A549 (cell line): ENCODE results near the gene IGF2R. TPM values are rescaled to one million over a fixed set of nuclear protein-coding genes. Genes with fewer than 3 reads are reported as not detected.

Experiments used
- ATAC-seq, 2 experiments: fragments of 200-7000 bp in 1 of 2; fragments of >200 bp in 1 of 2; cut with Nextera tagmentation in 1 of 2; cut with Tn5 transposase in 1 of 2; 3 replicates each; pipeline versions ENCODE4 v1.8.0 to v1.9.1; 2018 to 2020; ENCODE audit warnings: mild to moderate bottlenecking in 1 of 2, moderate library complexity in 1 of 2
- CTCF ChIA-PET: fragments of 300-600 bp; sonication (Branson Sonifier 250); formaldehyde crosslinking; extraction: SDS; loops from one replicate; lab custom pipeline; 2021; ENCODE audit warnings: antibody characterized with exemption, inconsistent platforms; lab: Yijun Ruan, JAX
- POLR2A ChIA-PET: fragments of 350-600 bp; formaldehyde crosslinking; extraction: SDS; loops from one replicate; lab custom pipeline; 2021; ENCODE audit warnings: antibody characterized with exemption, inconsistent platforms; lab: Yijun Ruan, JAX
- DNase-seq, 2 experiments: peaks; one replicate each; pipeline versions ENCODE4 v3.0.0 to v3.0.0-alpha.2; 2011 to 2016; ENCODE audit warnings: low read depth in 1 of 2, low spot score in 1 of 2
- FAIRE-seq: peaks from 2 replicates; lab custom pipeline; 2011; peaks lifted over from hg19 to GRCh38; lab: Jason Lieb, UNC
- H3K27ac ChIP-seq, 2 experiments: fragments of >200 bp; sonication (Bioruptor Twin); formaldehyde crosslinking; 3 replicates each; pipeline ENCODE4 v1.5.1; 2016 to 2017
- H3K4me1 ChIP-seq: fragments of >200 bp; sonication (Bioruptor Twin); formaldehyde crosslinking; 3 replicates; pipeline ENCODE4 v1.6.1; 2016
- H3K4me2 ChIP-seq: fragments of >200 bp; sonication (Bioruptor Twin); formaldehyde crosslinking; 3 replicates; pipeline ENCODE4 v1.6.1; 2016
- H3K4me3 ChIP-seq: fragments of >200 bp; sonication (Bioruptor Twin); formaldehyde crosslinking; 3 replicates; pipeline ENCODE4 v1.5.1; 2016
- H3K9me3 ChIP-seq: fragments of >200 bp; sonication (Bioruptor Twin); formaldehyde crosslinking; 3 replicates; pipeline ENCODE4 v1.6.1; 2016
- BHLHE40 ChIP-seq: IDR thresholded peaks from 2 replicates; pipeline ENCODE4 v1.6.1; 2012; ENCODE audit warnings: low read depth, low read length, inconsistent platforms
- CEBPB ChIP-seq, 2 experiments: fragments of >200 bp in 1 of 2; sonication (Bioruptor Twin) in 1 of 2; formaldehyde crosslinking in 1 of 2; IDR thresholded peaks; 2 replicates each; pipeline ENCODE4 v1.6.1; 2012 to 2016
- FOSB ChIP-seq: fragments of 250-450 bp; sonication (Bioruptor Pico); IDR thresholded peaks from 2 replicates; pipeline ENCODE4 v1.5.0; 2020; ENCODE audit warnings: mild to moderate bottlenecking, moderate library complexity
- FOSL2 ChIP-seq, 2 experiments: fragments of 450-650 bp in 1 of 2; fragments of >200 bp in 1 of 2; sonication (Bioruptor Twin) in 1 of 2; formaldehyde crosslinking; IDR thresholded peaks; 2 replicates each; pipeline versions ENCODE4 v1.5.0 to v1.6.1; 2016 to 2020; ENCODE audit warnings: mild to moderate bottlenecking in 1 of 2, moderate library complexity in 1 of 2
- GATA3 ChIP-seq: IDR thresholded peaks from 2 replicates; pipeline ENCODE4 v1.6.1; 2012; ENCODE audit warnings: borderline replicate concordance
- HOXA7 ChIP-seq: fragments of 250-450 bp; sonication (Bioruptor Pico); IDR thresholded peaks from 2 replicates; pipeline ENCODE4 v1.5.0; 2020; ENCODE audit warnings: mild to moderate bottlenecking, moderate library complexity
- HOXB5 ChIP-seq: fragments of 250-450 bp; sonication (Bioruptor Pico); IDR thresholded peaks from 2 replicates; pipeline ENCODE4 v1.5.0; 2020; ENCODE audit warnings: mild to moderate bottlenecking, moderate library complexity
- JUNB ChIP-seq: fragments of >200 bp; sonication (Bioruptor Twin); formaldehyde crosslinking; IDR thresholded peaks from 2 replicates; pipeline ENCODE4 v1.6.1; 2016
- KDM1A ChIP-seq: fragments of 200-600 bp; sonication (generic); IDR thresholded peaks from 2 replicates; pipeline ENCODE4 v1.6.1; 2016; ENCODE audit warnings: low read depth, mild to moderate bottlenecking
- NPAS2 ChIP-seq: fragments of 250-450 bp; sonication (Bioruptor Pico); IDR thresholded peaks from 2 replicates; pipeline ENCODE4 v1.8.0; 2022; ENCODE audit warnings: mild to moderate bottlenecking, moderate library complexity, borderline replicate concordance
- NR3C1 ChIP-seq: fragments of >200 bp; sonication (Bioruptor Twin); formaldehyde crosslinking; IDR thresholded peaks from 3 replicates; pipeline ENCODE4 v1.6.1; 2017
- PHF8 ChIP-seq: fragments of 200-600 bp; sonication (generic); IDR thresholded peaks from 2 replicates; pipeline ENCODE4 v1.6.1; 2016; ENCODE audit warnings: low read depth, mild to moderate bottlenecking, antibody characterized with exemption, moderate library complexity, borderline replicate concordance
- POLR2A ChIP-seq: IDR thresholded peaks from 2 replicates; pipeline ENCODE4 v1.6.1; 2012; ENCODE audit warnings: mild to moderate bottlenecking, low read length
- RAD21 ChIP-seq, 2 experiments: fragments of >200 bp in 1 of 2; sonication (Bioruptor Twin) in 1 of 2; formaldehyde crosslinking in 1 of 2; IDR thresholded peaks in 1 of 2; conservative IDR thresholded peaks in 1 of 2; 2 replicates in 1 of 2; 3 replicates in 1 of 2; pipeline ENCODE4 v1.6.1; 2012 to 2018; ENCODE audit warnings: inconsistent platforms in 1 of 2
- RARB ChIP-seq: fragments of 250-450 bp; sonication (Bioruptor Pico); IDR thresholded peaks from 2 replicates; pipeline ENCODE4 v1.8.0; 2021; ENCODE audit warnings: mild to moderate bottlenecking, moderate library complexity
- RFX5 ChIP-seq: fragments of 450-650 bp; IDR thresholded peaks from 2 replicates; pipeline ENCODE4 v1.7.1; 2014; ENCODE audit warnings: antibody characterized with exemption, mild to moderate bottlenecking, moderate library complexity
- SREBF2 ChIP-seq: fragments of 450-650 bp; IDR thresholded peaks from 2 replicates; pipeline ENCODE4 v1.6.1; 2014; ENCODE audit warnings: mild to moderate bottlenecking, moderate library complexity
- TFCP2L1 ChIP-seq: fragments of 250-450 bp; sonication (Bioruptor Pico); IDR thresholded peaks from 2 replicates; pipeline ENCODE4 v1.5.0; 2021; ENCODE audit warnings: mild to moderate bottlenecking
- TP53 ChIP-seq: fragments of 250-450 bp; sonication (Bioruptor Pico); IDR thresholded peaks from 2 replicates; pipeline ENCODE4 v1.5.0; 2021; ENCODE audit warnings: mild to moderate bottlenecking, moderate library complexity
- ZC3H11A ChIP-seq: fragments of 450-650 bp; IDR thresholded peaks from 2 replicates; pipeline ENCODE4 v1.6.1; 2014; ENCODE audit warnings: antibody characterized with exemption, mild to moderate bottlenecking
- WGBS: methylation state at CpG from one replicate; pipeline ENCODE4 v1.1.6; 2017; ENCODE audit errors: missing lambda C conversion rate; 5-methylcytosine and 5-hydroxymethylcytosine counted together
- polyA plus RNA-seq, 4 experiments: library from polyadenylated mRNA; depleted of rRNA in 3 of 4; stranded (reverse); fragments of >200 nt; fragmentation: RNase III in 1 of 4; extraction: RNeasy Plus Mini Kit Qiagen cat#74134 plus additional on column Dnase treatment in 1 of 4; gene quantifications; 2 replicates in 3 of 4; 3 replicates in 1 of 4; pipeline ENCODE4 v1.2.3, GENCODE V29; 2011 to 2017
- TF ChIP-seq, protein P1 (sequence below): fragments of 250-450 bp; sonication (Bioruptor Pico); IDR thresholded peaks from 2 replicates; pipeline ENCODE4 v1.5.0; 2020; ENCODE audit warnings: low read depth, mild to moderate bottlenecking, moderate library complexity
- TF ChIP-seq, protein P2 (sequence below): fragments of >200 bp; sonication (Bioruptor Twin); formaldehyde crosslinking; IDR thresholded peaks from 3 replicates; pipeline ENCODE4 v1.6.1; 2016

Gene IGF2R
- polyA plus RNA-seq, 2 of the 4 experiments (the other 2 are of a cell fraction), result 17.6 to 24.9 TPM

DNA sequence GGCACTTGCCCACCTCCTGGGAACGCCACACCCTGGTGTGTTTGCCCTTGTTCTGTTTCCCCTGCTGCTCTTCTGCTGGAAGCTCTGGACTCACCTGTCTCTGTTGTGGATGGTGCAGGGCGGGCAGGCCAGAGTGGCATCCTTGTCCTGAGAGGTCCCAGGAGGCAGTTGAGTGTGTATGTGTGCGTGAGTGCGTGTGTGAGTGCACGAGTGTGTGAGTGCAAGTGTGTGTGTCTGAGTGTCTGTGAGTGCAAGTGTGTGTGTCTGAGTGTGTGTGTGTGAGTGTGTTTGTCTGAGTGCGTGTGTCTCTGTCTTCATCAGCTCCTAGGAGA, 12.2 kb downstream of the IGF2R start:
- POLR2A ChIA-PET, result no interaction called here
- peaks cover 23% of the 10 kb centered on the region for H3K4me1 ChIP-seq

DNA sequence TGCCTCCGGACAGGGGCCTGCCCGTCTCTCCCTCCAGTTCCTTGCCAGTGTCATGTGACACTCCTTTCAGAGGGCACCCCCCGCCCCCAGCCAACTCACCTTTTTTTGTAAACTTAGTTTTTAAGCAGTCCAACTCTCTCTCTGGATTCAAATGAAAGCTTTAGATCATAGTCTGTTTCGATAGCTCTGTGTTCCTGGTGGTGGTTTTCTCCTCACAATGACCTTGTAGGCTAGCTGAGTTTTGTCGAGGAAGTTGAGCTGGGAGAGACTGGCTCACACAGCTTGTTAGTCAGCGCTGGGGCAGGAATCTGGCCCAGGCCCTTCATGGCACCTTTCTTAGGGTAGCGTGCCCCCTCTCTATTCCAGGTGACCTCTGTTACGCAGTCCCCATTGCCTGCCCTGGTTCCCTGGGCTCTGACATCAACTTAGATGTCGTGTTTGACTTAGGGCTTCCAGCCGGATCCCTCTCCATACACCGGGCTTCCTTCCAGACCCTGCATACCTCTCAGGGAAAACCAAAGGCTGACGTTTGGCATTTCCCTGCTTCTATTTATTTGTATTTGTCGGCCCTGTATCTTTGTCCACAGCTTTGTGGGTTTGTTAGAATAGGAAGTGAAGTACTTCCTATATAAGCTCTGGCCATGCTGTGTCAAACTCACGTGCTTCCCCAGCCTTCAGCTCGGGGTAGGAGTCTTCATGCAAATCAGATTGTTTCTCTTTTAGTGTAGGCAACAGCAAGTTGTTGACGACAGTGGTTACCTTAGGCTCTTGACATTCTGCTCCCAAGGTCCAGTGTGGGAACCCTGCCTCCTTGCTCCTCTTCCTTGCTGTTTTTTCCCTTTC, 12.7 kb downstream of the IGF2R start:
- ATAC-seq (no peak), FAIRE-seq (no peak), DNase-seq (no peak)
- Histone ChIP-seq H3K9me3 (no peaks in the 10 kb centered on the region), H3K4me3 (no peak overlapping the region), H3K4me2 (no peak overlapping the region), H3K27ac (no peak overlapping the region), H3K4me1 (peaks cover 23% of the 10 kb centered on the region)
- no peak for TF ChIP-seq RARB (CRISPR knock-in tag)
- TF ChIP-seq GATA3, result no peak
- TF ChIP-seq RFX5, result no peak
- TF ChIP-seq, protein P1, sequence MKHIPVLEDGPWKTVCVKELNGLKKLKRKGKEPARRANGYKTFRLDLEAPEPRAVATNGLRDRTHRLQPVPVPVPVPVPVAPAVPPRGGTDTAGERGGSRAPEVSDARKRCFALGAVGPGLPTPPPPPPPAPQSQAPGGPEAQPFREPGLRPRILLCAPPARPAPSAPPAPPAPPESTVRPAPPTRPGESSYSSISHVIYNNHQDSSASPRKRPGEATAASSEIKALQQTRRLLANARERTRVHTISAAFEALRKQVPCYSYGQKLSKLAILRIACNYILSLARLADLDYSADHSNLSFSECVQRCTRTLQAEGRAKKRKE, result no peak
- no peak for TF ChIP-seq TFCP2L1 (CRISPR knock-in tag)
- TF ChIP-seq, protein P2, sequence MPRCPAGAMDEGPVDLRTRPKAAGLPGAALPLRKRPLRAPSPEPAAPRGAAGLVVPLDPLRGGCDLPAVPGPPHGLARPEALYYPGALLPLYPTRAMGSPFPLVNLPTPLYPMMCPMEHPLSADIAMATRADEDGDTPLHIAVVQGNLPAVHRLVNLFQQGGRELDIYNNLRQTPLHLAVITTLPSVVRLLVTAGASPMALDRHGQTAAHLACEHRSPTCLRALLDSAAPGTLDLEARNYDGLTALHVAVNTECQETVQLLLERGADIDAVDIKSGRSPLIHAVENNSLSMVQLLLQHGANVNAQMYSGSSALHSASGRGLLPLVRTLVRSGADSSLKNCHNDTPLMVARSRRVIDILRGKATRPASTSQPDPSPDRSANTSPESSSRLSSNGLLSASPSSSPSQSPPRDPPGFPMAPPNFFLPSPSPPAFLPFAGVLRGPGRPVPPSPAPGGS, result no peak
- TF ChIP-seq HOXA7, result no peak
- TF ChIP-seq NPAS2 (CRISPR knock-in tag), result no peak
- TF ChIP-seq CEBPB (IDR thresholded peaks at IDR 0.05), result no peak
- no peak for TF ChIP-seq PHF8
- no peak for TF ChIP-seq JUNB
- TF ChIP-seq ZC3H11A, result no peak
- no peak for TF ChIP-seq SREBF2
- POLR2A ChIA-PET, result no interaction called here
- CTCF ChIA-PET, result interaction anchor here (1.1 kb wide), 1 partner anchor 52 kb away, joined by 3 read pairs; no protein-coding TSS in a partner anchor
- WGBS, result 79% methylated on average over 16 of the region's 16 CpGs

More for the DNA sequence above, 12.2 kb downstream of the IGF2R start:
- FAIRE-seq, result no peak
- ATAC-seq, result 0 out of 6 replicates have a peak, but pooled peaks of 1 of the 2 experiments have one; percentile 30
- WGBS, result 92% methylated on average over 6 of the region's 6 CpGs
- TF ChIP-seq FOSB (CRISPR knock-in tag) (no peak), NR3C1 (no peak)
- Histone ChIP-seq H3K4me3 (no peak overlapping the region), H3K9me3 (no peaks in the 10 kb centered on the region), H3K4me2 (no peak overlapping the region), H3K27ac (no peak overlapping the region)
- DNase-seq, result no peak
- CTCF ChIA-PET, result no interaction called here

DNA sequence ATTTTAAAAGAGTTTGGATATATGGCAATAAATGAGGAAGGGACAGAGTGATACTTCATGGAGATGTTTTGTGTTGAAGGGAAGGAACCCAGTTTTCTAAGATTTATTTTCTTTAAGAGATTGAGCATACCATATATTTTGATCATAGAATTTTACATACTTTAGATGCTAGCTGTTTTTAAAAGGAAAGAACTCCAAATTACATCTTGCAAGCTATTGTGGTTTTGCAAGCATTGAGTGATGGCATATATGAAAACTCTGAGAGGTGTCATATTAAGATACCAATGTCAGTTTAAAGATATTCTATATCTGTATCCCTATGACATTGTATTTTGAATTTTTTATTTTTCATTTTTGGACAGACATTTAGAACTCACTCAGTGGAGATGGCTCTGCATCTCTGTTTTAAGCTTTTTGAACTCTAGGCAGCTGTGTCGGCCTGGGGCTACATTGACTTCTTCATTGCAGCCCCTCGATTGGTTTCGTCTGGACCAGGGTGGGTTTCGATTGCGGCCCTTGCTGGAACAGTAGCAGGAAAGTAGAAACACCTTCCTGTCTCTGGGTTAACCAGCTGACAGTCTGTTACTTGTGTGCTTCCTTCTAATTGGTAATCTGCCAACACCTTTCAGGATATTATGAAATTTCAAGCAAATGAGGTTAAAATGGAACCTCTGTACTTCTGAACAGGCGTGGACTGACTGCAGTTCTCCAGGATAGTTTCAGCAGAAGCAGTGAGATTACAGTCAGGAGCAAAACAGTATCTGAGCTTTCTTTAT, 14.0 kb downstream of the IGF2R start:
- H3K4me3 ChIP-seq, result no peak overlapping the region
- FAIRE-seq (no peak), ATAC-seq (no peak)
- H3K9me3 ChIP-seq, result no peaks in the 10 kb centered on the region
- TF ChIP-seq HOXB5 (CRISPR knock-in tag), result no peak
- TF ChIP-seq, protein P1, result no peak
- no peak for TF ChIP-seq RAD21 (conservative IDR thresholded peaks at IDR 0.05 in 1 of 2, IDR thresholded peaks at IDR 0.05 in 1 of 2)
- TF ChIP-seq TP53, result no peak
- no peak for TF ChIP-seq TFCP2L1 (CRISPR knock-in tag)
- no peak for TF ChIP-seq POLR2A
- TF ChIP-seq BHLHE40, result no peak
- TF ChIP-seq KDM1A, result no peak
- no peak for TF ChIP-seq JUNB
- TF ChIP-seq ZC3H11A, result no peak
- no peak for TF ChIP-seq FOSL2 (IDR thresholded peaks at IDR 0.05)
- no peak for TF ChIP-seq FOSL2 (CRISPR knock-in tag; IDR thresholded peaks at IDR 0.05)
- TF ChIP-seq, all 56 proteins: peak for 0
- CTCF ChIA-PET, result interaction anchor here (1.1 to 1.3 kb wide), 2 partner anchors 9 to 50 kb away, joined by 3 read pairs; no protein-coding TSS in a partner anchor
- Histone ChIP-seq H3K4me1 (peaks cover 34% of the 10 kb centered on the region), H3K27ac (no peak overlapping the region), H3K4me2 (no peak overlapping the region)
- WGBS, result 88% methylated on average over 6 of the region's 6 CpGs
- DNase-seq, result no peak
- POLR2A ChIA-PET, result no interaction called here
